ELF-1 (cell line): ENCODE results near the gene AGFG2.
"Not testable (repeated sequence)": the region's sequence is repeated elsewhere in the genome, so short reads cannot be mapped to it uniquely, and the experiment has no call there.

Experiments used
- DNase-seq: peaks from one replicate; pipeline ENCODE4 v3.0.0-alpha.2; 2016; ENCODE audit warnings: low read depth, low spot score

Gene AGFG2

DNA sequence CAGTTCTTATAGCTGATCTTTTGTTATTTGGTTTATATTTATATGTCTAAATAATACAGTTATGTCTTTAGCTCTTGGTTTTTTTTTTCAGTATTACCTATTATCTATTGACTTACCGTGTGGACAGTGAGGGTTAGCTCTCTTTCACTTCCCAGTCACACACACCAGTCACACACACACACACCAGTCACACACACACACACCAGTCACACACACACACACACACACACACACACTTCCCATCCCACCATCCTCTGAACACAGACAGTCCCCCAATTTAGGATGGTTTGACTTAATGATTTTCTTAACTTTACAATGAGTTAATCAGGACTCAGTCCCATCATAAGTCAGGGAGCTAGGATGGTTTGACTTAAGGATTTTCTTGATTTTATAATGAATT lies 18.9 kb upstream of the AGFG2 start:
- DNase-seq = no peak

DNA sequence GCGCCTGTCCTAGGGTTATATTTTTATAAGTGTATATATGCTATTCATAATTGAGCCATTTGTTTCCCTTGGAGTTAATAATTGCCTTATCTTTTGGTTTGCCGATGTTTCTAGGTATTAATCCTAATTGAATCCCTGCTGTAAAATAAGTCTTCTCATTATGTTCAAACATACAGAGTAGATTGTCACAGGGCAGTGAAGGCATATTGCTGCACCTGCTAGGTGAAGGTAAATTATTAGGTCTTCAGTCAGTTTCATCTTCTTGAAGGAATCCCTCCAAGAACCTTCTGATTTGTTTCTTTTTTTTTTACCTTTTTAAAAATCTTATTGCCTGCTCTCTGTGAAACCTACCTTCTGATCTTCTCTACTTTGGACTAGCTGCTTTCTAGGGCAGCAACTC lies 17.9 kb upstream of the AGFG2 start:
- DNase-seq = no peak

DNA sequence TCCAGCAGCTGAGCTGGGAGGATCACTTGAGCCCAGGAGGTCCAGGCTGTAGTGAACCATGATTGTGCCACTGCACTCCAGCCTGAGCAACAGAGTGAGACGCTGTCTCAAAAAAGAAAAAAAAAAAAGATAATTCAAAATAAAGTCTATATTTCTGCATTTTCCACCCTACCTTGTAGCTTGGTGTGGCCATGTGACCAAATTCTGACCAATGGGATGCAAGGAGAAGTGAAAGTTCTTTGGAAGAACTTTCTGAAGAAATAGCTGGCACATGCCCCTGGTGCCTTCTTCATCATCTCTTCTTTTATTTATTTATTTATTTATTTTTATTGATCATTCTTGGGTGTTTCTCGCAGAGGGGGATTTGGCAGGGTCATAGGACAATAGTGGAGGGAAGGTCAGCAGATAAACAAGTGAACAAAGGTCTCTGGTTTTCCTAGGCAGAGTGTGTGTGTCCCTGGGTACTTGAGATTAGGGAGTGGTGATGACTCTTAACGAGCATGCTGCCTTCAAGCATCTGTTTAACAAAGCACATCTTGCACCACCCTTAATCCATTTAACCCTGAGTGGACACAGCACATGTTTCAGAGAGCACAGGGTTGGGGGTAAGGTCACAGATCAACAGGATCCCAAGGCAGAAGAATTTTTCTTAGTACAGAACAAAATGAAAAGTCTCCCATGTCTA lies 17.0 kb upstream of the AGFG2 start:
- DNase-seq = not testable (repeated sequence)

DNA sequence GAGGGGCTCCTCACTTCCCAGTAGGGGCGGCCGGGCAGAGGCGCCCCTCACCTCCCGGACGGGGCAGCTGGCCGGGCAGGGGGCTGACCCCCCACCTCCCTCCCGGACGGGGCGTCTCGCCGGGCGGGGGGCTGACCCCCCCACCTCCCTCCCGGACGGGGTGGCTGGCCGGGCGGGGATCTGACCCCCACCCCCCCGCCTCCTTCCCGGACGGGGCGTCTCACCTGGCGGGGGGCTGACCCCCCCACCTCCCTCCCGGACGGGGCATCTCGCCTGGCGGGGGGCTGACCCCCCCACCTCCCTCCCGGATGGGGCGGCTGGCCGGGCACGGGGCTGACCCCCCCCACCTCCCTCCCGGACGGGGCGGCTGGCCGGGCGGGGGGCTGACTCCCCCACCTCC lies 15.8 kb upstream of the AGFG2 start:
- not testable (repeated sequence) for DNase-seq

DNA sequence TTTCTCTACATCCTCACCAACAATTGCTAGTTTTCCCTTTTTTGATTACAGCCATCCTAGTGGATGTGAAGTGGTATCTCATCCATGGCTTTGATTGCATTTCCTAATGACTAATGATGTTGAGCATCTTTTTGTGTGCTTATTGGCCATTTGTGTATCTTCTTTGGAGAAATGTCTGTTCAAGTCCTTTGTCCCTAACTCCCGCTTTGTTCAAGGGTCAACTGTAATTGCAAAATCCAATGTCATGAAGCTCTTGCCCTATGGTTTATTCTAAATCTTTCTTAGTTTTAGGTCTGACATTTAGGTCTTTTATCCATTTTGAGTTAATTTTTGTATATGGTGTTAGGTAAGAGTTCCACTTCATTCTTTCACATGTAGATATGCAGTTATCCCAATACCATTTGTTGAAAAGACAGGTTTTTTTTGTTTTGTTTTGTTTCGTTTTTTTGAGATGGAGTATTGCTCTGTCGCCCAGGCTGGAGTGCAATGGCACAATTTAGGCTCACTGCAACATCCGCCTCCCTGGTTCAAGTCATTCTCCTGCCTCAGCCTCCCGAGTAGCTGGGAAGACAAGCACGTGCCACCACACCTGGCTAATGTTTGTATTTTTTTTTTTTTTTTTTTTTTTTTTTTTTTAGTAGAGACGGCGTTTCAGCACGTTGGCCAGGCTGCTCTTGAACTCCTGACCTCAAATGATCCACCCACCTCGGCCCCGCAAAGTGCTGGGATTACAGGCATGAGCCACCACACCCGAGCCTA lies 10.7 kb upstream of the AGFG2 start:
- not testable (repeated sequence) for DNase-seq

DNA sequence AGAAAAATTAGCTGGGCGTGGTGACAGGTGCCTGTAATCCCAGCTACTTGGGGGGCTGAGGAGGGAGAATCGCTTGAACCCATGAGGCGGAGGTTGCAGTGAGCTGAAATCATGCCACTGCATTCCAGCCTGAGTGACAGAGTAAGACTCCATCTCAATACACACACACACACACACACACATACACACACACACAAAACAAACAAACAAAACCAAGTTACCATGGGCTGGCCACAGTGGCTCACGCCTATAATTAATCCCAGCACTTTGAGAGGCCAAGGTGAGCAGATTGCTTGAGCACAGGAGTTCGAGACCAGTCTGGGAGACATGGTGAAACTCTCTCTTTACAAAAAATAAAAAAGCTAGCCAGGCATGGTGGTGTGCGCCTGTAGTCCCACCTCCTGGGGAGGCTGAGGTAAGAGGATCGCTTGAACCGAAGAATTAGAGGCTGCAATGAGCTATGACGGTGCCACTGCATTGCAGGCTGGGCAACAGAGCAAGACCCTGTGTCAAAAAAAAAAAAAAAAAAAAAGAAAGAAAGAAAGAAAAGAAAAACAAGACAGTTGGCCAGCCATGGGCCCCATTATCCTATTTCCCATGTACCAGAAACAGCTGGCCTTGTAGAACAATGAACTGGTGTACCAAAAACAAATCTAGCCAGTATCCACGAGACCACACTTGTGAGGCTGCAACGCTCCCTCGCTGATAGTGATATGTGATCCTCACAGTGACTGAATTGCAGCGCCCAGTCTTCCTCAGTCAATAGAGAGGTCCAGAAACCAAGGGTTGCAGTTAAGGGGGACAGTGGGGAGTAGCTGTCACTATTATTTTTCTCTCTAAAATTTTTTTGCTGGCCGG lies 6.6 kb upstream of the AGFG2 start:
- DNase-seq = no peak

DNA sequence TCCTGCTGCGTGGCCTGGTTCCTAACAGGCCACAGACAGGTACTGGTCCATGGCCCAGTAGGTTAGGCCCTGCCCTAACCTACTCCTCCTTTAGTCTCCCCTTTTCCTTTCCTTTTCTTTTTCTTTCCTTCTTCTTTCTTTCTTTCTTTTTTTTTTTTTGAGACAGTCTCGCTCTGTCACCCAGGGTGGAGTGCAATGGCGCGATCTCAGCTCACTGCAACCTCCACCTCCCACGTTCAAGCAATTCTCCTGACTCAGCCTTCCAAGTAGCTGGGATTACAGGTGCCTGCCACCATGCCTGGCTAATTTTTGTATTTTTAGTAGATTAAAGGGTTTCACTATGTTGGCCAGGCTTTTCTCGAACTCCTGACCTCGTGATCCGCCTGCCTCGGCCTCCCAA lies 3.0 kb upstream of the AGFG2 start:
- DNase-seq = not testable (repeated sequence)

DNA sequence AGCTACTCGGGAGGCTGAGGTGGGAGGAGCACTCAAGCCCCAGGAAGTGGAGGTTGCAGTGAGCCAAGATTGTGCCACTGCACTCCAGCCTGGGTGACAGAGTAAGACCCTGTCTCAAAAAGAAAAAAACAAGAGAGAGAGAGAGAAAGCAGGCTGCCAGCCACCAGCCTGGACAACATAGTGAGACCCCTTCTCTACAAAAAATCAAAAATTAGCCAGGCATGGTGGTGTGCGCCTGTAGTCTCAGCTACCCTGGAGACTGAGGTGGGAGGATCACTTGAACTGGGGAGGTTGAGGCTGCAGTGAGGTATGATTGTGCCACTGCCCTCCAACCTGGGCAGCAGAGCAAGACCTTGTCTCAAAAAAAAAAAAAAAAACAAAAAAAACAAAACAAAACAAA lies 2.3 kb upstream of the AGFG2 start:
- not testable (repeated sequence) for DNase-seq

DNA sequence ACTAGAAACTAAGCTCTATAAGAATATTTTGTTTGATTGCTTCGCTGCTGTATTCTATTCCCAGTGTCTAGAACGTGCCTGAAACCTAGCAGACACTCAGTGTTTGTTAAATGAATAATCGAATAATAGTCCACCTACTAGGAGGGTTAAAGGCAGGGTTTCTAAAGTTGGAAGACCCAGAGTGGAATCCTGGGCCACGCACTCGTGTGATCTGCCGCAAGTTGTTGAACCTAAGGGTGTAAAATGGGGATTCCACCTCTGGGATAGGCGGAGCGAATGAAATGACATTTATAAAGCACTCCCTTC lies 702 bp upstream of the AGFG2 start:
- DNase-seq = no peak

DNA sequence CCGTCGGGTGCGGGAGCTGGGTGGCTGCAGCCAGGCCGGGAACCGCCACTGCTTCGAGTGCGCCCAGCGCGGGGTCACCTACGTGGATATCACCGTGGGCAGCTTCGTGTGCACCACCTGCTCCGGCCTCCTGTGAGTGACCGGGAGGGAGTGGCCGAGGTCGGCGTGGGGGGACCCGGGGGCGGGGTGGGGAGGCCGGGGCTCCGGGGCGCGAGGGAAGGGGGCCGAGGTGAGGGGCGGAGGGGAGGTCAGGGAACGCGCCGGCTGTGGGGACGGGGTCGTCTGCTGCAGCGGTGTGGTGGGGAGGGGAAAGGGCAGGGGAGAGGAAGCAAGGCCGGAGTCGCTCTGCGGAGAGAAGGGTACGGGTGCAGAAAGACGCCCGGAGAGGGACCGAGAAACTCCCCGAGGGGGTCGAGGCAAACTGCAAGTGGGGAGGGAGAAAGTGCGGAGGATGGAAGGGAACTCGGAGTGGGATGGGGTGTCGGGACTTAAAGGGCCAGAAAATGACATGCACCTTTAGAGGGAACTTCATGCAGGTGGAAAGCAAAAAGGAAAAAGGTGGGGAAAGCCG lies 518 bp downstream of the AGFG2 start:
- no peak for DNase-seq

DNA sequence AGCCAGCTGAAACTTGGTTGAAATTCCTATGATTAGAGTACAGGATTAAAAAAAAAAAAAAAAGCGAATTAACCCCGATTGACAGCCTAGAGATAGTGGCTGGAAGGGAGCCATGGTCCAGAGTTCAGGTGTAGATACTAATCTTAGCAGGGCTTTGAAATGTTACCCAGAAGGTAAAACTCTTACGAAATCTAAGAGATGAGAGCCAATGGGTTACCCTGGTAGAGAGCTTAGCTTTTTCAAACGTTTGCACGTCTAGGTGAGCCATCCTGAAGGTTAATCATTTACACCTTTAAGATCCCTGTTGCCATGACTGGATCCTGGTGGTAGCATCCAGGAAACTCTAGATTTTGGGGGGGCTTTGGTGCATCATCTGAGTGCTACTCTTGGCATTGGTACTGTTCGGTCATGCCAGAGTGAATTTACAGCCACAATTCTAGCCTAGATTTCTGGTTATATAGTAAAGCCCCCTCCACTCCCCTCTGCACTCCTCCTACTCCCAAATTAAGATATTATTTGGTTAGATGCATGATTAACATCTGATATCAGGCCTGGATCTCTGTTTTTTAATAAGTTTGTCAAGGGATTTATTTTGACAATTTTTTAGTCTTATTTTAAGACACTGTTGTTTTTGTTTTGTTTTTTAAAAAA lies 1.2 kb downstream of the AGFG2 start:
- DNase-seq = no peak

DNA sequence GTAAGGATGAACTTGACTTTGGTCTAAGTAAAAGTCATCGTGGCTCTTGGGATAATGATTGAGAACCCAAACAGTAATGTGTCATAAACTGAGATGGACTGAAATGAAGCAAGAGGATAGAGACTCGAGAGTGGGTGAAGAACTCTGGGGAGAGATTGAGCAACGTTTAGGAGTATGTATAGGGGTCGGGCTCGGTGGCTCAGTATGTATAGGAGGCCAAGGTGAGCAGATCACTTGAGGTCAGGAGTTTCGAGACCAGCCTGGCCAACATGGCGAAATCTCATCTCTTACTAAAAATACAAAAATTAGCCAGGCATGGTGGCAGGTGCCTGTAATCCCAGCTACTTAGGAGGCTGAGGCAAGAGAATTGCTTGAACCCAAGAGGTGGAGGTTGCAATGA lies 2.3 kb downstream of the AGFG2 start:
- not testable (repeated sequence) for DNase-seq

DNA sequence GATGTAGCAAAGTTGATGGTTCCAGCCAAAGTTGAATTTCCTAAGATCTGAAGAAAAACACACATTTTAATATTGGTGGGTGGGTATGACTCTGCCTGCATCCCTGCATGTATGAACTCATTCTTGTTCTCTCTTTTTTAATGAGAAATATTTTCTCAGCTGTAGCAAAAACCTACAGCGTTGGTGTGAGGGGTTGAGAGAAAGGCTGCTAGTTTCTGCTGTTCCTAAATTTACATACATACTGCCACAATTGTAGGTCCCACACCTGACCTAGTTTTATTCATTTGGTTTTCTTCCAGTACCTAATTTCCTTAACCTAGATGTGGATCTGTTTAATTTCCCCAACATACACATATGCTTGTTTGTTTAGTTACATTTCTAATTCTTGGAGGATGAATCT lies 4.6 kb downstream of the AGFG2 start:
- no peak for DNase-seq

DNA sequence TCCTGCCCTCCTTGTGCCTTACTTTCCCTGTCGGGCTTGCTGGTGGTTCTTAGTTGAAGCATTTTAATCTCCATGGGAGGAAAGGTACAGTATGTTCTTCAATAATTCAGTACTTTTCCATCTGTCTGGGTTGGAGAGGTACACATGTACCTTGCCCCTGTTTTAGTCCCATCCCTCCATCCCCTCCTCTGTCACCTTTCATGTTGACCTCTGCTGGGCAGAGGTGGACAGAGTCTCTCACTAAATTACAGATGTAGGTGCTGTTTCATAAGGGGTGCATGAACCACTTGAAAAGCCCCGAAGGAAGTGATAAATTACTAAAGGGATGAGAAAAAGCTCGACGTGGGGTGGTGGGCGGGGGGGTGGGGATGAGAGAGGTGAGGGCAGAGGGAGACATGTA lies 5.4 kb downstream of the AGFG2 start:
- no peak for DNase-seq

DNA sequence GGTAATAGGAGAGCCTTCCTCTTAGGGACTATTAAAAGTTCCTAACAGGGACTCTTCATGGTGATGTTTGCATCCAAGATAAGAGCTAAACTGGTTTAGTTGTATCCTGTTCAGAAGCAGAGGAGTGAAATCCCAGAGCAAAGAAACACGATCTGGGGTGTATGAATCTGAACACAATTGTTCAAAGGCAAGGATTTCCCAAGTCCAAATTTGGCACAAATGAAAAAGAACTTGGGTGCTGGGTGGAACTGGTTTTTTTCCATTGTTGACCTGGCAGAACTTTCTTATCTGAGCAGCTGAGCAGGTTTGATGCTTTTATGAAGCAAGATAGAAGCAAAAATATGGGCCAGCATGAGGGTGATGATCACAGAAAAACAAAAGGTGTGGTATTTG lies 6.0 kb downstream of the AGFG2 start:
- no peak for DNase-seq

DNA sequence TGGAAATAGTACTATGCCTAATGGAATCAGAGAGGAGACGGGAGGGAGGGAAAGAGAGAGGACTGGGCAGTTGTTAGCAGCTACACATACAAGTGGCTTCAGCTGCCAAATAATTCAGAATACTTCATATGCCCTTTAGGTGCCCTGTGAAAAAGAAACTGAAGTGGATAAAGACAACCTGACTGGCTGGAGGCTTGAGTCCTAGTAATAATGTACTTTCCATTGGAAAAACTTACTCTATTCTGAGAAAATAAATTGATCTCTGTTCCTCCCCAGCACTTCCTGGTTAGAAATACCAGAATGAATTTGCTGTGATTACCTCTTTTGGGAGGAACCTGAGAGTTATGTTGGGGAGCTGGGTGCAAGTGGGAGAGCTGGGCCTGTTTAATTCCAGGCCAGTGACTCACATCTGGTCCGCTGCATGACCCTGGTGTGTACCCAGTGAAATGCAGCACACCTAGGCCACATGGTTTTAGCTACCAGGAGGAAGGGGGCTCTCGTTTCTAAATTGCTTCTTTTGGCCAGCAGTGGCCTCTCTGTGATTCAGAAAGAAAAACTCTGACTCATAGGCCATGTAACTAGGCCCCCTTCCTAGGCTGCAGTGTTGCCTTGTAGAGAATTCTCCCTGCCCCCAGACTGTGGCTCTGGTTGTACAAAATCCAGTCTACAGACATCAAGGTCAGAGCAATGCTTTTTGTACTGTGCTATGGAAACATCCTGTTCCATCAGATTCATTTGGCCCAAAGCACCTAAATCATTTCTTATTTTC lies 6.5 kb downstream of the AGFG2 start:
- peak; percentile 81 for DNase-seq

DNA sequence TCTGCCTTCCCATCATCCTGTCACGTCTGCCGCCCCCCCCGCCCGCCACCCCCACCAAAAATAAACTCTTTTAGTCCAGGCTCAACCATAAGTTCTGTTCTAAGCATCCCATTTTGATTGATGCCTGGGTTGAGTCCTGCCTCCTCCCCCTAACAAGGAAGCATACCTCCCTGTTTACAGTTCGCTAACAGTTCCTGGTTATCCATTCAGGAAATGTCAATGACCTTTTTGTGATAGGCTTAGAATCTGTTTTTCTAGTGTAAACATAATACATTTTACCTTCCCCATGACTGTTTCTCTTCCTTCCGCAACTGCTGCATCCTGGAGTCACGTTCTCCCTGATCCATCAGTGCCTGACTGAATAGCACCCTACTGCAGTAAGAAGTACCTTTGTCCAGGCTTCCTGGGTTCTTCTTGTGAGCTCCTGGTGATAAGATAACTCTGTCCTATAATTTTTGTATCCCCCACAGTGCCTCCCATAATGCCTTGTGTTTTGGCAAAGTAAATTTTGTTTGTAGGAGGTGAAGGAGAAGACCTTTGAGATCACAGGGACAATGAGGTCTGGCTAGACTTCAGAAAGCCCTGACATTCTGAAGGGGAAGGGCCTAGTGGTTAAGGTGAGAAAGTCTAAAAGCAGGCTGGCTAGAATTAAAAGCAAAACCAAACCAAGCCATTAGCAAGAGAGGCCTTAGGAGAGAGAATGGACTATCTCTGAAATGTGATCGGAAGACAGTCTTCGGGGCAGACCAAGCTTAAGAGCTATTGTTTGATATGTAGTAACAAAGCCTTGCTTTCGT lies 7.3 kb downstream of the AGFG2 start:
- no peak for DNase-seq

DNA sequence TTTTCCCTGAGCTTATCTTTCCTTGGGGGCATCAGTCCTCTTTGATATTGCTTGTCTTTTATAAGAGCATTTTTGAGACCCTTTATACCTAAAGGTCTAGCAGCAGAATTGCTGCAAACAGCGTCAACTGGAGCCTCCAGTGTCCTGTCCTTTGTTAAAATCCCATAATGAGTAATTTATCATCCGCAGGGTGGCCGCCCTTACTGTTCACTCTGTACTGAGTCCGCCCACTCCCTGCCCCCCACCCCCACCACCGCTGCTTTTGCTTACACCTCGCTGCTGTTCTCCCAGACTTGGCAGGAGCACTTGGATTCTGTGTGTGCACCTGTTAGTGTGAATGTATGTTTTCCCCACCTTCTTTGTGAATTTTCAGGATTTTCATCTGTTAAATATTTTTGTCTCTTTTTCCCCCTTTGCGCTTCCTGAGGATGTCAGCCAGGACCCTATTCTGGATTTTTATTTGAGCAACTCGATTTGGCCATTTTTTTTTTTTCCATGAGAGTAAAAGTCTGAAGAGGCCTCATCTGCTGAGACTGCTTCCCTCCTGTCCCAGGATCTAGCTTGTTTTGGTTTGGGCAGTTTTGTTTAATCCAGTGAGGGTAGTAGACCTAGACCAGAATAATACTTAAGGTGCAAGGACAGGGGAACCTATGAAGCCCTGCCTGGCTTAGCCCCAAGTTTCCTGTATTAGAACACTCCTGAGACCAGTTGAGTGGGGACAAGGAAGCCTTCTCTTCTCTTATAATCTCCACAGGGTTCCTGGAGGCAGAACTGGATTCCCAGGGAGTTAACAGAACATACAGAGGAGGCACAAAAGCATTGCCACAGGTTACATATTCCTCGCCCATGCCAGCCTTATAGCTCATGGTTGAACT lies 8.2 kb downstream of the AGFG2 start:
- no peak for DNase-seq

DNA sequence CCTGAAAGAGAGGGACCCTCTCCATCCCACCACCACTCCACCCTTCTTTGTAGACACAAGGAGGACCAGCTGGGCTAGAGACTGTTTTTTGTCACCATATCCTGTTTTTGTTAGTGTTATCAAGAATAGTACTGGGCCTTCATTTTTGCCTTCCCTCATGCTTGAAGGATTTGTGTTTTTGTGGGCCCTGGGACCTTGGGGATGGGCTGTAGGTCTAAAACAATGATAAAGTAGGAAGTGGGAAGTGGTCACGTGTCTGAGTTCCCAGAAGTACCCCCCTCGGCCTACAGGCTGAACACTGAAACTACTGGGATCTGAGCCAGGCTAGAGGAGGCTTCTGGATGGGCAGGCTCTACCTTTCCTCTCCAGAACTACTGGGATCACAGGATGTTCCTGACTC lies 8.9 kb downstream of the AGFG2 start:
- no peak for DNase-seq
